Retinal pigment epithelial cell (primary cell): ENCODE measurements around the gene TSHZ2.

Experiments used
- DNase-seq: peaks from one replicate; pipeline ENCODE4 v3.0.0-alpha.2; 2010; ENCODE audit warnings: low read depth
- H3K4me3 ChIP-seq: 2 replicates; pipeline ENCODE4 v1.5.1; 2011; ENCODE audit warnings: mild to moderate bottlenecking, low read length, control low read depth, moderate library complexity
- TF ChIP-seq, protein P1 (sequence below): conservative IDR thresholded peaks from 2 replicates; pipeline ENCODE4 v1.5.1; 2011; ENCODE audit warnings: low read depth, low read length, control low read depth, inconsistent platforms

The TSHZ2 gene

DNA sequence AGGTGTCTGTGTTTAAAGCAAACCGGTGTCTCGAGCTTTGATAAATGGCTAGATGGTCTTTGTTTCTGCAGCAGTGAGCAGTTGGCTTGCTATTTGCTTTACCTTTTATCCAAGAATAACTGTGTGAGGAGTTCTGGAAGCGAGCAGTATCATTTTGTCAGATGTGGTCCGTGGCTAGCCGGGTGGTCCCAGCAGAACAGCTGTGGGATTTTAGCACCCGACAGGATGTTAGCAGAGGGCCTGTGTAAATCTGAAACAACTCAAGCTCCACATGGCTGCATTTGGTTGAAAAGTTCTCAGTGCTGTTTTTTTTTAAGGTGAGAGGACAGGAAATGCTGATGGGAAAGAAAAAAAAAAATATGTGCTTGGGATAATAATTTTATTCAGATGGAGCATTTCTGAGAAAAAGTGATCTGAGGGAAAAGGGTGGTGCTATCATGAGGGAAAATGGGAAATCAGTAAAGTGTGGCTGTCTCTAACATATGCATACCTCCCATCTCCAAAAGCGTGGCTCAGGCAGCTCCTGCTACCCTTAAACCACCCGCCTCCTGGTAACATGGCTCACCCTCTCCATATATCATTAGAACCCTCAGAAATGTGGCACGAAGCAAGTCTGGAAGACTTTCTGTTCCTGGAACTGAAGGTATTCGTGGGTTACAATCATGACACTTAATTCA, 215.4 kb downstream of the TSHZ2 start:
- TF ChIP-seq, protein P1, sequence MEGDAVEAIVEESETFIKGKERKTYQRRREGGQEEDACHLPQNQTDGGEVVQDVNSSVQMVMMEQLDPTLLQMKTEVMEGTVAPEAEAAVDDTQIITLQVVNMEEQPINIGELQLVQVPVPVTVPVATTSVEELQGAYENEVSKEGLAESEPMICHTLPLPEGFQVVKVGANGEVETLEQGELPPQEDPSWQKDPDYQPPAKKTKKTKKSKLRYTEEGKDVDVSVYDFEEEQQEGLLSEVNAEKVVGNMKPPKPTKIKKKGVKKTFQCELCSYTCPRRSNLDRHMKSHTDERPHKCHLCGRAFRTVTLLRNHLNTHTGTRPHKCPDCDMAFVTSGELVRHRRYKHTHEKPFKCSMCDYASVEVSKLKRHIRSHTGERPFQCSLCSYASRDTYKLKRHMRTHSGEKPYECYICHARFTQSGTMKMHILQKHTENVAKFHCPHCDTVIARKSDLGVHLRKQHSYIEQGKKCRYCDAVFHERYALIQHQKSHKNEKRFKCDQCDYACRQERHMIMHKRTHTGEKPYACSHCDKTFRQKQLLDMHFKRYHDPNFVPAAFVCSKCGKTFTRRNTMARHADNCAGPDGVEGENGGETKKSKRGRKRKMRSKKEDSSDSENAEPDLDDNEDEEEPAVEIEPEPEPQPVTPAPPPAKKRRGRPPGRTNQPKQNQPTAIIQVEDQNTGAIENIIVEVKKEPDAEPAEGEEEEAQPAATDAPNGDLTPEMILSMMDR = no peak
- H3K4me3 ChIP-seq = no peak overlapping the region
- DNase-seq = no peak

DNA sequence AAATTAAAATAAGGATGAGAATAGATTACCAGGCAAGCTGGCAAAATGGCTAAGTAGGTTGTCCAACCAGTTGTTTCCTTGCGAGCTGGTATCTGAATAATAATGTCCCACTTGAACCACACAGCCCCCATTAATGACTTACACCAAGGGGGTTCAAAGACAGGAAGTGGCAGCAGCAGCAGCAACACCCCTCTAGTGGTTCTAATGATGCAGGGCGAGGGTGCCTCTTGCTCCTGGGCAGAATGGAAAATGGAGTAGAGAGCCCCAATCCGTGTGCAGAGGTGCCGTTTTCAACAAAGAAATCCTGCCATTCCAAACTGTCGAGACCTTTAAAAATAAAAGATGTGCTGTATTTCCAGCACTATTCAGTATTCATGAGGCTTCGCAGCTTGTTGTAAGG, 218.1 kb downstream of the TSHZ2 start:
- H3K4me3 ChIP-seq = no peak overlapping the region
- TF ChIP-seq, protein P1 = no peak
- DNase-seq = no peak

DNA sequence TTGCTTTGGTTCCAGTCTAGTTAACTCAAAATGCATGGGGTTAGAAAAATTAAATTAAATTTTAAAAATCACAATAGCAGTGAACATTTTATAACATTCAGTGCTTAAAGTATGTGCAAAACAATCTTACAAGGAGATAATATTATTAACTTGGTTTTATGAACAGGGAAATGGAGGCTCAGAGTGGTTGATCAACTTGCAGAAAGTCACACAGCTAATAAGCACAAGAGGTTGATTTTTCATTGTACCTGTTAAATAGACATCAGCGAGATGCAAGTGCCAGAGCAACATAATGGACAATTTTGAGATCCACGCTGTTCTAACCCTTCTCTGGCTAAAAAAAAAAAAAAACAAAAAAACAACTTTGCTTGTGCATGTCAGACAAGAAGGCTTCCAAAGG, 219.8 kb downstream of the TSHZ2 start:
- DNase-seq = no peak
- TF ChIP-seq, protein P1 = no peak
- H3K4me3 ChIP-seq = no peak overlapping the region

DNA sequence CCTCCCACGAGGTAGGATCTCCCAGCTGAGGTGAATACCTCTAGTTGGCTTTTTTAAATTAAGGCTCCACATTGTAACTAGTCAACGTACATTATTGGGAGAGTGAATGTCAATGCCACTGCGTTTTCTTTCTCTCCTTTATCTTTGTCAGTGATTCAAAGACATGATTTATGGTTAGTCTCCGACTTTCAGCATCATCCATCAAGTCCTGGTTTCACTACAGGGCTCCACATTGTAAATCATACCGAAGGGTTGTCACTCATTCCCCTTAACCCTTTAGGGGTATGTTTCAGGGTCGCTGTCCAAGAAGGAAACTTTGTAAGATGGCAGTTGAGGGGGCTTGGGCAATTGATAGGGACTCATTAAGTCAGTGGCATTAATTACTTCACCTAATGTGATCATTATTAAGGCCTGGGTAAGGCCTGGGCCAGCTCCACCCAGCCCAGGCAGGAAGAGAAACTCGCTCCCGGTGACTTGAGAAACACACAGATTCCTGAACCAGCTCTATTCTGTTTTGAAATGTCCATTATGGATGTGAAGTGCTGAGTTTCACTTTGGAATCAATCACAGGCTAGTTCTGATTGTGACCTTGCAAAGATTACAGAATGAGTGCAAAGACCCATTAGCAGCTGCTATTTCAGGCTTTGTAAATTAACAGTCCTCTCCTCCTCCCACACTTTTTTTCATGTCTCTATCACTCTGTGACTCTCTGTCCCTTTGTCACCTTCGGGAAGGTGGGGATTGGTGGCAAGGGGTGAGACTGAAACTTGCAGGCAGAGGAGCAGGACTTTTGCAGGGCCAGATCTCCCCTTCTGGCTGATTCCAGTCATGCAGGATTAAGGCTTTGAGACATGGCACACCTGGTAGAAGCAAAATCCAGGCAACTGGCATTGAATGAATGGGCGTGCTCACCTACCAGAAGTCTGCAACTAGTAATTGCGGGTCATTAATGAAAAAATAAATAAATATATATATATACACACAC, 222.4 kb downstream of the TSHZ2 start:
- DNase-seq = no peak

DNA sequence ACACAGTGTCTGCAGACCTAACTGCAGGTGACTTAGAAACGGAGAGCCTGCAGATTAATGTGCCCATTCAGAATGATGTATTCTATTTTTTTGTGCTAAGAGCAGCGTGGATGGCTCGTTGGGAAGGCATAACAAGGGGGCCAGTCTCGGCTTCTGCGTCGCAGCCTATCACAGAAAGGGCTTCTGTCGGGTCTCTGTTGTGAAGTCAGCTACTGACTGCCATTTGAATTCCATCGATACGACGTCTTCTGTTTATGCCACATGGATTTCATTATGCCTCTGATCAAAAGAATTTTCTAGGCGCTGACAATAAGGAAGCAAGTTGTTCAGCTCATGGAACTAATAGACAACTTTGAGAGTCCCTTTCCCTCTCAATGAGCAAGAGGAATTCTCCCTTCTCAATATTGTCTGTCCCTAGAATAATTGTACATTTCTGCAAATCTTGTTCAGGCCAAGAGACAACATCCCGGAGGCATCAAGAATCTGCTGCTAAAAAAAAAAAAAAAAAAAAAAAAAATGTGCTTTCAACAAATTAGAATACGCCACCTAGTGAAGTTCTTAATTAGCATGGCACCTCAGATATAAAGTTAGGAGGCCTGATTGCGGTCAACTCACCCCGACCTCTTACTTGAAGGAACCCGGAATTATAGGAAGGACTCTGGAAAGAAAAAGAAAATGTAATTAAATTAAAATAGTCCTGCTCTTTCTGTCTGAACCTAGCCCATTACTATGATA, 223.9 kb downstream of the TSHZ2 start:
- DNase-seq = no peak
- no peak overlapping the region for H3K4me3 ChIP-seq
- TF ChIP-seq, protein P1 = no peak

More for the DNA sequence above, 222.4 kb downstream of the TSHZ2 start:
- TF ChIP-seq, protein P1 = no peak
- no peak overlapping the region for H3K4me3 ChIP-seq

DNA sequence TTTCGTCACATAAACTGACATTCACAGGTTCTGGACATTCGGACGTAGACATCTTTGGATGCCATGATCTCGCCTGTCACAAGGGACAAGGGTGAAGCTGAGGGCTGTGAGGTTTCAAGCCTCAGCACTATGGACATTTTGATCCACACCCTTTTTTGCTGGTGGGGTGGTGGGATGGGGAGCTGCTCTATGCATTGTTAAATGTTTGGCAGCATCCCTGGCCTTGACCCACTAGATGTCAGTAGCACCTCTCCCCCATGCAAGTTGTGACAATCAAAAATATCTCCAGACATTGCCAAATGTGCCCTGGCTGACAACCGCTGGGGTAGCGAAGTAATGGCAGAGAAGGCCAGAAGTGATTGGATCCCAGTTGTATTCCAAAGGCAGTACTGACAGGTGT, 229.4 kb downstream of the TSHZ2 start:
- DNase-seq = no peak
- TF ChIP-seq, protein P1 = no peak
- no peak overlapping the region for H3K4me3 ChIP-seq
